ENCODE results near the gene SINHCAF. TPM values are rescaled to one million over a fixed set of nuclear protein-coding genes. Genes with fewer than 3 reads are reported as not detected.
A peak's percentile ranks its signal among the peaks of the same experiment; 100 is the strongest.

Gene SINHCAF
- total and polyA plus RNA-seq, 2 of the 8 experiments (the other 6 are each of a cell fraction or from before 2014, with no cell fraction given) = 138 to 576 TPM

DNA sequence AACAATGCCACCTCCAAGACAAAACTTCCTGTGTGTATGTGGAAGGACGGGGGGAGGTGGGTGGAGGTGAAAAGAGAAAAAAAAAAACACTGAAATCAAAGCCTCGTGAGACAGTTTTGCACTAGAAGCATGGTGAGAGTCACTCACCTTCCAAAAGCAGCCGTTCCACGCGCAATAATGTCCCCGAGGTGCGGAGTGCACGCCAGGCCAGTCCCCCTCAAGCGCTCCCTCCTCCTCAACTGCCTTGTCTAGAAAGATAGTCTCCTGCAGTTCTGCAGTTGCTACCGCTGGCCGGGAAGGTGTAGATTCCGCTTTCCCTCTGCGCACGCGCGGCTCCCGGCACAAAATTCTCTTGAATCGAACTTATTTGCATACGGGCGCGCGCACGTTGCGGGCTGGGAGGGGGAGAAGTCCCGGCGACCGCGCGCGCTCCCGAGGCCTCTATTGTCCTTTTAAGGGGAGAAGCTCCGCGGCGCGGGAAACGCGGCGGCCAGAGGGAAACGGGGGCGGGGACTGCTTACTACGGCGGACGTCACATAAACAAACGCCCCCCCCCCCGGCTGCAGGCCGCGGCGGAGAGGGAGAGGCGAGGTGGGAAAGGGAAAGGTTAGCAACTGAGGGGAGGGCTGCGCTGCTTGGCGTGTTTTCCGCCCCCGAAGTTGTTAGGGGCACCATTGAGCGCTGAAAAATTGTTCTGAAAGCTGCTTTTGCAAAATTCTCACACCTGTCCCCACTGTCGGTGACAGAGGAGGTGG lies at the start of gene SINHCAF (continued):
- TF ChIP-seq, protein P1, sequence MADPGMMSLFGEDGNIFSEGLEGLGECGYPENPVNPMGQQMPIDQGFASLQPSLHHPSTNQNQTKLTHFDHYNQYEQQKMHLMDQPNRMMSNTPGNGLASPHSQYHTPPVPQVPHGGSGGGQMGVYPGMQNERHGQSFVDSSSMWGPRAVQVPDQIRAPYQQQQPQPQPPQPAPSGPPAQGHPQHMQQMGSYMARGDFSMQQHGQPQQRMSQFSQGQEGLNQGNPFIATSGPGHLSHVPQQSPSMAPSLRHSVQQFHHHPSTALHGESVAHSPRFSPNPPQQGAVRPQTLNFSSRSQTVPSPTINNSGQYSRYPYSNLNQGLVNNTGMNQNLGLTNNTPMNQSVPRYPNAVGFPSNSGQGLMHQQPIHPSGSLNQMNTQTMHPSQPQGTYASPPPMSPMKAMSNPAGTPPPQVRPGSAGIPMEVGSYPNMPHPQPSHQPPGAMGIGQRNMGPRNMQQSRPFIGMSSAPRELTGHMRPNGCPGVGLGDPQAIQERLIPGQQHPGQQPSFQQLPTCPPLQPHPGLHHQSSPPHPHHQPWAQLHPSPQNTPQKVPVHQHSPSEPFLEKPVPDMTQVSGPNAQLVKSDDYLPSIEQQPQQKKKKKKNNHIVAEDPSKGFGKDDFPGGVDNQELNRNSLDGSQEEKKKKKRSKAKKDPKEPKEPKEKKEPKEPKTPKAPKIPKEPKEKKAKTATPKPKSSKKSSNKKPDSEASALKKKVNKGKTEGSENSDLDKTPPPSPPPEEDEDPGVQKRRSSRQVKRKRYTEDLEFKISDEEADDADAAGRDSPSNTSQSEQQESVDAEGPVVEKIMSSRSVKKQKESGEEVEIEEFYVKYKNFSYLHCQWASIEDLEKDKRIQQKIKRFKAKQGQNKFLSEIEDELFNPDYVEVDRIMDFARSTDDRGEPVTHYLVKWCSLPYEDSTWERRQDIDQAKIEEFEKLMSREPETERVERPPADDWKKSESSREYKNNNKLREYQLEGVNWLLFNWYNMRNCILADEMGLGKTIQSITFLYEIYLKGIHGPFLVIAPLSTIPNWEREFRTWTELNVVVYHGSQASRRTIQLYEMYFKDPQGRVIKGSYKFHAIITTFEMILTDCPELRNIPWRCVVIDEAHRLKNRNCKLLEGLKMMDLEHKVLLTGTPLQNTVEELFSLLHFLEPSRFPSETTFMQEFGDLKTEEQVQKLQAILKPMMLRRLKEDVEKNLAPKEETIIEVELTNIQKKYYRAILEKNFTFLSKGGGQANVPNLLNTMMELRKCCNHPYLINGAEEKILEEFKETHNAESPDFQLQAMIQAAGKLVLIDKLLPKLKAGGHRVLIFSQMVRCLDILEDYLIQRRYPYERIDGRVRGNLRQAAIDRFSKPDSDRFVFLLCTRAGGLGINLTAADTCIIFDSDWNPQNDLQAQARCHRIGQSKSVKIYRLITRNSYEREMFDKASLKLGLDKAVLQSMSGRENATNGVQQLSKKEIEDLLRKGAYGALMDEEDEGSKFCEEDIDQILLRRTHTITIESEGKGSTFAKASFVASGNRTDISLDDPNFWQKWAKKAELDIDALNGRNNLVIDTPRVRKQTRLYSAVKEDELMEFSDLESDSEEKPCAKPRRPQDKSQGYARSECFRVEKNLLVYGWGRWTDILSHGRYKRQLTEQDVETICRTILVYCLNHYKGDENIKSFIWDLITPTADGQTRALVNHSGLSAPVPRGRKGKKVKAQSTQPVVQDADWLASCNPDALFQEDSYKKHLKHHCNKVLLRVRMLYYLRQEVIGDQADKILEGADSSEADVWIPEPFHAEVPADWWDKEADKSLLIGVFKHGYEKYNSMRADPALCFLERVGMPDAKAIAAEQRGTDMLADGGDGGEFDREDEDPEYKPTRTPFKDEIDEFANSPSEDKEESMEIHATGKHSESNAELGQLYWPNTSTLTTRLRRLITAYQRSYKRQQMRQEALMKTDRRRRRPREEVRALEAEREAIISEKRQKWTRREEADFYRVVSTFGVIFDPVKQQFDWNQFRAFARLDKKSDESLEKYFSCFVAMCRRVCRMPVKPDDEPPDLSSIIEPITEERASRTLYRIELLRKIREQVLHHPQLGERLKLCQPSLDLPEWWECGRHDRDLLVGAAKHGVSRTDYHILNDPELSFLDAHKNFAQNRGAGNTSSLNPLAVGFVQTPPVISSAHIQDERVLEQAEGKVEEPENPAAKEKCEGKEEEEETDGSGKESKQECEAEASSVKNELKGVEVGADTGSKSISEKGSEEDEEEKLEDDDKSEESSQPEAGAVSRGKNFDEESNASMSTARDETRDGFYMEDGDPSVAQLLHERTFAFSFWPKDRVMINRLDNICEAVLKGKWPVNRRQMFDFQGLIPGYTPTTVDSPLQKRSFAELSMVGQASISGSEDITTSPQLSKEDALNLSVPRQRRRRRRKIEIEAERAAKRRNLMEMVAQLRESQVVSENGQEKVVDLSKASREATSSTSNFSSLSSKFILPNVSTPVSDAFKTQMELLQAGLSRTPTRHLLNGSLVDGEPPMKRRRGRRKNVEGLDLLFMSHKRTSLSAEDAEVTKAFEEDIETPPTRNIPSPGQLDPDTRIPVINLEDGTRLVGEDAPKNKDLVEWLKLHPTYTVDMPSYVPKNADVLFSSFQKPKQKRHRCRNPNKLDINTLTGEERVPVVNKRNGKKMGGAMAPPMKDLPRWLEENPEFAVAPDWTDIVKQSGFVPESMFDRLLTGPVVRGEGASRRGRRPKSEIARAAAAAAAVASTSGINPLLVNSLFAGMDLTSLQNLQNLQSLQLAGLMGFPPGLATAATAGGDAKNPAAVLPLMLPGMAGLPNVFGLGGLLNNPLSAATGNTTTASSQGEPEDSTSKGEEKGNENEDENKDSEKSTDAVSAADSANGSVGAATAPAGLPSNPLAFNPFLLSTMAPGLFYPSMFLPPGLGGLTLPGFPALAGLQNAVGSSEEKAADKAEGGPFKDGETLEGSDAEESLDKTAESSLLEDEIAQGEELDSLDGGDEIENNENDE (IDR thresholded peaks at IDR 0.05; ENCODE audit: insufficient replicate concordance, low read length) = no peak
- TF ChIP-seq NRF1 (IDR thresholded peaks at IDR 0.05; ENCODE audit: low read depth, low read length) (peak; percentile 96), SIRT6 (IDR thresholded peaks at IDR 0.05; ENCODE audit: low read length) (no peak), PHF8 (conservative IDR thresholded peaks at IDR 0.05; ENCODE audit: low read depth, low read length) (peak; percentile 74), CBX5 (IDR thresholded peaks at IDR 0.05; ENCODE audit: low read depth, low read length) (no peak), ZNF274 (IDR thresholded peaks at IDR 0.05; ENCODE audit: borderline replicate concordance, extremely low read depth, low read length) (no peak), CBX8 (IDR thresholded peaks at IDR 0.05; ENCODE audit: borderline replicate concordance, low read depth, low read length) (no peak), SIN3A (conservative IDR thresholded peaks at IDR 0.05 in 1 of 2, IDR thresholded peaks at IDR 0.05 in 1 of 2; ENCODE audit: low read depth in 1 of 2, low read length in 2 of 2) (peak; percentile 9 to 87; a peak in 2 of 4 replicates), CEBPB (IDR thresholded peaks at IDR 0.05; ENCODE audit: low read depth, low read length) (no peak), NANOG (IDR thresholded peaks at IDR 0.05; ENCODE audit: insufficient read depth, low read depth, low read length, poor library complexity, severe bottlenecking) (no peak)
